HG03457 (cell line): ENCODE results near the gene CPLX1.

Source experiments
- ATAC-seq: cut with Tn5 transposase; IDR thresholded peaks from one replicate; pipeline ENCODE4 v1.9.1; 2021; ENCODE audit warnings: moderate number of reproducible peaks; ENCODE audit not compliant: unreplicated experiment

Gene CPLX1

DNA sequence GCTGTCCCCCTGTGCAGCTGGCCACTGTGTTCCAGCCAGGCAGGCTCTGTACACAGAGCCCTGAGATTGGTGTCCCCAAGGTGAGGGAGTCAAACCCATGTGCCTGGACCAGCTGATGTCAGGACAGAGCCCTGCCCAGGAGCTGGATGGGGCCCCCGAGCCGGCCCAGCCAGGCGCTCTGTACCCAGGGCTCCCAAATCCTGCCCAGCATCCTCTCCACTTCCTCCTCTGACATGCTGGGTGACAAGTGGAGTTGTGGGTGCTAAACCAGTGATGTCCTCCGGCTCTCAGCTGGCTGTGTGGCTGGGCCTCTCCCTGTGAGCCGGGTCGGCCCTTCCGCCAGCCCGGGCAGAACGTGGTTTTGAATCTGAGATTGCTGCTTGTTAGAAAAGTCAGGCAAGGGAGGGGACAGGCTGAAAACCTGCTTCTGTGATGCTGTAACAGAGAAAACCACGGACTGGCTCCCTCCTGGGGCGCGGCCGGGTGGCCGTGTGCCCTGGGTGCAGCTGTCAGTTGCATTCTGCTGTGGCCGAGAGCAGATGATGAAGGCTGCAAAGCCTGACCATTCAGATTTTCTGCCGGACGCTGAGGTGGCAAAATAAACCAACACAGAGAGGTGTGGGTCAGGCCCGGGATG, 7.9 kb upstream of the CPLX1 start:
- ATAC-seq, result no peak

DNA sequence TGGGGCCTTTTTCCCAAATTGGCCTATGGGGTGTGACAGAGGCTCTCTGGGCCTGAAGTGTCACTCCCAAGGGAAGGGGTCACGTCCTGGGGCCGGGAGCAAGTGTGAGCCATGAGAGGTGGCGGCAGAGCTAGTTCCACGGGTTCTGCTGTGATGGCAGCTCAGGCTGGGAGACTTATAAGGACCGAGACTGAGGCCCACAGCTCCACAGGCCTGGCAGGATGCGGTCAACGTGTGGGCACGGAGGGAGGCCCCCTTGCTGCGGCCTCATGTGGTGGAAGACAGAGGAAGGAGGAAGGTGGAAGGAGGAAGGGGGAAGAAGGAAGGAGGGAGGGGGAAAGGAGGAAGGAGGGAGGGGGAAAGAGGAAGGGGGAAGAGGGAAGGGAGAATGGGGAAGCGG, 7.2 kb upstream of the CPLX1 start:
- ATAC-seq, result no peak

DNA sequence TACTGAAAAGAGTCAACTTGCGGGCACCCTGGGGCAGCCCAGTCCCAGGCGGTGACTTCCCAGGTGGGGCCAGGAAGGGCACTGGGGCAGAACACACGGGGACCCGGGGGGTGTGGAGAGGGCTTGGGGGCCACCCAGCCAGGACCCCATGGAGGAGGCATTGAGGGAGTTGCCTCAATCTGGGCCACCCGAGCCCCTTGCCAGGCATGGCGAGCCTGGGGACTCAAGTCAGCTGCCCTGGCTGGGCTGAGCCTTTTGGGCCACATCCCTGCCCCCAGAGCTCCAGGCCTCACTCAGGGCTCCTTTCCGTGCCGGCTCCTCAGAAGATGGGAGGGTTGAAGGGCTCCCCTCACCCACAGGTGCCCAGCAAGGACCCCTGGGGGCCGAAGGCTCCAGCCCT, 6.6 kb upstream of the CPLX1 start:
- no peak for ATAC-seq

DNA sequence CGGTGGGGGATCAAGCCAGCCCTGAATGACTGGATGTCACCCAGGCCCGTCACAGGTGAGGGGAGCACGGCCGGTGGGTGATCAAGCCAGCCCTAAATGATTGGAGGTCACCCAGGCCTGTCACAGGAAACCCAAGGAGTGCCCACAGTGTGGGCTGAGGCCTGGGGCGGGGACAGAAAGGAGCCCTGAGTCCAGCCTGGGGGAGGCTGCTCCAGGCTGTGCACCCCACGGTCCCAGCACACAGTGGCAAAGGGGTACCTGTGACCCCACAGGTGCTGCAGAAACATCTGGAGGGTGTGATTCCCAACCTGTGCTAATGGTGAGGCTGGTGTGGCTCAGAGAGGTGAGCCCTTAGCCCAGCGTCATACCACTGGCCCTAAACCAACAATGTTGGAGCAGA, 6.2 kb upstream of the CPLX1 start:
- ATAC-seq, result no peak

DNA sequence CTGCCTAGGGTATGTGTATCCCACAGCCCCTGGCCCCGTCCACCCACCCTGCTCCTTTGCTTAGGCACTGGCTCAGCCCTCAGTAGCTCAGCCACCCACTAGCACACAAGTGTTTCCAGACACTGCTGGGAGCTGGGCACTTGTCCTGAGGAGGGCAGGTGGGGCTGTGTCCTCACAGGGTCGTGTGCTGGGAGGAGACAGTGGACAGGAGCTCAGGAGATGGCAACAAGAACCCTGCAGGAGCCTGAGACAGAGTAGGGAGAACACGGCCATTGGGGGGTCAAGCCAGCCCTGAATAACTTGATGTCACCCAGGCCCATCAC, 5.5 kb upstream of the CPLX1 start:
- no peak for ATAC-seq

DNA sequence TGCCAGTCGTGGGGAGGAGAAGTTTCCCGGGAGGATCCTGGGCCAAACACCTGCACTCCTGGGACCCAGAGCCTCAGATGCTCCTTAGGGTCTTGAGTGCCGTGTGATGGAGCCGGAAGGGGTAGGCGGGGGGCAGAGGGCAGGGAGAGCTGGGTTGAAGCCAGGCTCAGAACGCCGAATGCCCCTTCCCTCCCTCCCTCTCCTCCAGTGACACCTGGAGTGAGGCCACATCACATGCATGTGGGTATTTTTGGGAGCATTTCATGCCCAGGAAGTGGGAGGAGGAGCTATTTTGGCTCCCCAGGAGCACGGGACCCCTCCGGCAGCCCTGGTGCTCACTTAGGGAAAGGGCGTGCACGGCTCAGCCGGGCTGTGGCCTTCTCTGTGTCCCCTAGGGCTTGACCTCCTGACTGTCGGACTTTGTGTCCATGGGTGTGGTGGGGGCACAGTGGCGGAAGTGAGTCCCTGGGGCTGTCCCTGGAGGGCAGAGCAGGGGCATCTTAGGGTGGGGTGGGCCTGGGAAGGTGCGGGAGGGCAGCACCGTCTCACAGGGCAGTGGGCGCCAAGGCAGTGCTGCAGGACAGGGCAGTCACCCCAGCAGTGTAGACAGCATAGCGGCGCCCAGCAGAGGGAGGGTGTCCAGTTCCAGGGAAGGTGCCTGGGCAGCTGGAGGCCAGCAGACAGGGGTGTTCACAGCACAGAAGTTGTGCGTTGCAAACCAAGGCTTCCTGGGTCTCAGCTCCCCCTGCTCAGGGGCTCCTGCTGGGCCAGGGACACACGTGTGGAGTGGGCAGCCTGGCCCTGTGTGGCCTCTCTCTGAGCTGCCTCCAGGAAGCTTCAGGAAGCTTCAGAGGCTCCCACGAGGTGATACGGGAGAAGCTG, 4.9 kb upstream of the CPLX1 start:
- no peak for ATAC-seq

DNA sequence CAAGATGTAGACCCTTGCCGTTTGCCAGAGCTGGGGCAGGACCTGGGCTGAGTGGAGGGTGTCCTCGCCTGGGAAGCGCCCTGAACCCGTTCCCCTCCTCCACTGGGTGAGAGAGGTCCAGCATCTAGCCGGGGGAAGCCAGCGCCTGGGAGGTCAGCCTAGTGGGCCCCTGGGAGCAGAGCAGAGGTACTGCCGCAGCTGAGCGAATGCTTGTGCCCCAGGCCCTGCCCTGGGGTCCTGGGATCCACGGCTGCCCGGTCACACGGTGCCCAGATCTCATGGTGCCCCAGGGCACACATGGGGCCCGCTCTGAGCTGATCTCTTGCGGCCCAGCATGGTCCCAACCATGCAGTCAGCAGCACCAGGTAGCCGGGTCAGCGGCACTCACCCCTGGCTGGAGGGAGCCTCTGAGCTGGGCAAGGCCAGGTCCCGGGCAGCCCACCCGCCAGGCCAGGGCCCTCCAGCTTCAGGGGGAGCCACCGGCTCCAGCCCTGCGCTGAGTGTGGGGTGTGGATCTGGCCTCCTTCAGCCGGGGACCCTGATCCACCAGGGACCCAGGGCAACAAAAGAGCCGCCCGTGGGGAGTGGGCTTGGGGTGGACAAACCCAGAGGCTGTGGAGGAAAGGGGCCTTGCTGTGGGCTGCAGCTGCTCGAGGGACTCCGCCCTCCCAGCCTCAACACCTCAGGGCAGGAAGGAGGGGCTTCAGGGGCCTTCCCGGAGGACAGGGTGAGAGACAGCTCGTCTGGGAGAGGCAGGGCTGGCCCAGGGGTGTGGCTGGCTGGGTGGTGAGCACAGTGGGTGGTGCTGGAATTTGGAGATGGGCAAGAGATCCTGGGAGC, 4.1 kb upstream of the CPLX1 start:
- ATAC-seq, result no peak

DNA sequence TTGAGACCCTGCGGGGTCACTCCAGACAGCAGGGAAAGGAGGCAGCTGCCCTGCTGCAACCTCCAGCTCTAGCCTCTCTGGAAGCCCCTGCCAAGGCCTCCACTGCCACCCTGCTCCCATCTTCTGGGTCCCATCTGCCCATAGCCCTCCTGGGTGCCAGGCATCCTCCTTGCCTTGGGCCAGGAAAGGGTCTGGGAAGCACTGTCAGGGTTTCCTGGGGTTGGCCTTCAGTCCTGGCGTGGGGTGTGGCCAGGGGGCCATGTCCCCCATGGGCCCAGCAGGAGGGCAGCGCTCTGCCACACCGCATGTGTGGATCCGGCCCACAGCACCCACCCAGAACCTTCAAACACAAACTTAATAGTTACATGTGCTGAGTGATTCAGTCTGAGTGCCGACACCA, 3.4 kb upstream of the CPLX1 start:
- no peak for ATAC-seq

DNA sequence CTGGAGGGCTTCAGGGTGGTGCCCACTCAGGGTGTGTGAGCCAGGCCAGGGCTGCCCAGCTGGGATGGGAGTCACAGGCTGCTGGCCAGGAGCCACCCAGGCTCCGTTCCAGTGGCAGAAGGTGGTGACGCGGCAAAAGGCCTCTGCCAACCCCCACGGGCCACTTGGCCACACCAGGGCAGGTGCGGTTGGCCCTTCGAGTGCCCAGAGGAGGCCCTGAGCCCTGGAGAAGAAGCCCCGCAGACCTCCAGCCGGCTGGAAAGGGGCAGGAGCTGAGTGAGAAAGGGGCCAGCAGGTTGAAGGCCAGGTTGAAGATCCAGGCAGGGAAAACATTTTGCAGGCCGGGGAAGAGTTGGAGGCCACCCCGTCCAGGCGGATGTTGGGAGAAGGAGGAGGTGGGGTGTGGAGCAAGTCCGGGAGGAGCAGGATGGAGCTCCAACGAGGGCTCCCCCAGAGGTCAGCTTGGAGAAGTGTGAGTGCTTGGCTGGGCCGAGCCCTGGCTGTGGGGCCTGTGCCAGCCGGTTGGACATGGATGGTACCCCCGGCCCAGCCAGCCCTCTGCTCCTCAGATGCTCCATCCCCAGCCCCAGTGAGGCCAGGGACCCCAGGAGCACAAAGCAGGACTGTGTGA, 2.8 kb upstream of the CPLX1 start:
- ATAC-seq, result no peak

DNA sequence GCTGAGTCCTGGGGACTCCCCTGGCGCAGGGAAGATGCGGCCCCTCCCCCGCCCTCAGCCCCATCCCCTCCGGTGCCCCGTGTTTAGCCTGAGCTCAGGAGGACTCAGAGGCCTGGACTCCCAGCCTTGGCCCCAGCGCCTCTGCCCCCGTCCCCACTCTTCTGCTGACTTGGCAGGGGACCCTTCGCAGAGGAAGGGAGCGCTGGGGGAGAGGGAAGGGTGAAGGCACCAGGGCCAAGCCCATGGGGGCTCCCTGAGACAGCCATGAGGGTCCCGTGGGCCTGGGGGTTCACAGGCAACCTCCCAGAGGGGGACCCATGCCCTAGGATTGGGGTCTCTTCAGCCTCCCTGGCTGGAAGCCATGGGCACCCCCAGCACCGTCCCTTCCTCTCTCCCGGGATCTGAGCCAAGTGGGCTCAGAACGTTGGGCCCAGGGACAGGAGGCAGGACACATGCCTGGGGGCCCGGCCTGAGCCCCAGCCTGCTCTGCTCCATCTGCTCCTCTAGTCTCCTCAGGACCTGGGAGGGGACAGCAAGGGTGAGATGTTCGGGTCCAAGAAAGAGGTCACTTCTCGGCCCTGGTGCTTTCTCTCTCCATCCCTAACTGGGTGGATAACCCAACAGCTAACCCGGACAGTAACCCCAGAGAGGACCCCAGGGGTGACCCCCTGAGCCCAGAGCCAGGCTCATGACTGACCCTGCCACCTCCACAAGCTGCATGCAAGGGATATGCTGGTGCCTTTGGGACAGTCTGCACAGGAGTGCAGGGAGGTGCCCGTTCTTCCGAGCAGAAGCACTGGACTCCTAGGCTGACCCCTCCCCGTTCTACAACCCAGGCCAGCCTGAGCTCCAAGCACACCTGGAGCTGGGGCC, 1.5 kb upstream of the CPLX1 start:
- ATAC-seq, result no peak

DNA sequence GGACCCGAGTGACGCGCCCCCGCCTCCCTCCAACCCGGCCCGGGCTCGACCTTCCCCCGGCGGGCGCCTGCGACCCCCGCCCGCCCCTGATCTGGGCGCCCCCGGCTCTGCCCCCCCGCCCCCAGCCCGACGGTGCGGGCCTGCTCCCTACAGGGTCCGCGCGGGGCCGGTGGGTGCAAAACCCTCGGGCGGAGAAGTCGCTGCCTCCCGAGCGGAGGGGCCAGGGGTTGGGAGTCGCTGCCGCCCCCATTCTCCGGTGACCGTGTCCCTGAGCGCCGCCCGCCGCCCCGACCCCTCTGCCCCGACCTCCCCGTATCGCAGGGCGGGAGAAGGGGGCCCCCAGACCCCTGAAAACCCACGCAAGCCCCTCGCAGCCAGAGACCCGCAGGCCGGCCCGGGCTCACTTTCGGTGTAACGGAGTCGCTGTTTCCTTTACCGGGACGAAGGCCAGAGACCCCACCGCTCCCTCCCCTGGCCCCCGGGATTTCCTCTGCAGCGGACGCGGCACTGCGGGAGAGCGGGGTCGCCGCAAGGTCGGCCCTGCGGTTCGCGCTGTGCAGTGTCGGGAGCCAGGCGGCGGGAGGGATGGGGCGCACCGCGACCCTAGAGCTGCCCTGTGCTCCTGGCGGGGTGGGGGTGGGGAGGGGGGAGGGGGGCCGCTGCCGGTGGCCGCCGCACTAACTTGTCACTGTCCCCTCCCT, 729 bp upstream of the CPLX1 start:
- ATAC-seq, result no peak

DNA sequence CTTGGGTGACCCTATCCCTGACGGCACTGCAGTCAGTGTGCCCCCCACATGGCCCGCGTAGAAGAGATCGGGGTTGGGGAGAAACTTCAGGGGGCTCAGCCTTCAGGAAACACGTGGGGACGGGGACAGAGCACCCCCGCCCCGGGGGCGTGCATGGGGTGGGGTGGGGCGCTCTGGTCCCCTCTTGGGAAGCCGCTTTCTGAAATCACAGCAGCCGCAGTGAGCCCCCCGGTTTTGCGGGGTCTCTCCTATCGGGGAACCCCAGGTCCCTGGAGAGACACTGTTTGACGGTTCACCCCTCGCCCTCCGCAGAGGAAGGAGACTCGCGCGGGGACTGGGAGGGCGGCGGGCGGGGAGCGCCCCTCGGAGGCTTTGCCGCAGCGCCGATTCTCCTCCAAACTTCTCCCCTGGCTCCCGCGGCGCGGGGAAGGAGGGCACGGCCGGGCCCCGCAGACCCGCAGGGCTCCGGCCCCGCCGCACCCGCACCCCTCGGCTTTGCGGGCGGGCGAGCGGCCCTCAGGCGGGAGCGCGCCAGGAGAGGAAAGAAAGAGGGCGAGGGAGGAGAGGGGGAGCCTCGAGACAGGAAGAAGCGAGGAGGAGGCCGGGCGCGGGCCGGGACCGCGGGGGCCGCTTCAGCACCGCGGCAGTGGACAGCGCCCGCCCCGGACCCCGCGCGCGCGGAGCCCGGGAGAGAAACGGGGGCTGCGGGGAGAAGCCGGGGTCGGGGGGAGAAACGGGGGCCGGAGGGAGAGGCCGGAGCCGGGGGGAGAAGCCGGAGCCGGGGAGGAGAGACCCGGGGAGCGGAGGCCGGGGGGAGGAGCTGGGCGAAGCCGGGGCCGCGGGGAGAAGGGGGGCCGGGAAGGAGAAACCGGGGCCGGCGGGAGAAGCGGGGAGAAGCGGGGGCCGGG, 612 bp downstream of the CPLX1 start:
- no peak for ATAC-seq

DNA sequence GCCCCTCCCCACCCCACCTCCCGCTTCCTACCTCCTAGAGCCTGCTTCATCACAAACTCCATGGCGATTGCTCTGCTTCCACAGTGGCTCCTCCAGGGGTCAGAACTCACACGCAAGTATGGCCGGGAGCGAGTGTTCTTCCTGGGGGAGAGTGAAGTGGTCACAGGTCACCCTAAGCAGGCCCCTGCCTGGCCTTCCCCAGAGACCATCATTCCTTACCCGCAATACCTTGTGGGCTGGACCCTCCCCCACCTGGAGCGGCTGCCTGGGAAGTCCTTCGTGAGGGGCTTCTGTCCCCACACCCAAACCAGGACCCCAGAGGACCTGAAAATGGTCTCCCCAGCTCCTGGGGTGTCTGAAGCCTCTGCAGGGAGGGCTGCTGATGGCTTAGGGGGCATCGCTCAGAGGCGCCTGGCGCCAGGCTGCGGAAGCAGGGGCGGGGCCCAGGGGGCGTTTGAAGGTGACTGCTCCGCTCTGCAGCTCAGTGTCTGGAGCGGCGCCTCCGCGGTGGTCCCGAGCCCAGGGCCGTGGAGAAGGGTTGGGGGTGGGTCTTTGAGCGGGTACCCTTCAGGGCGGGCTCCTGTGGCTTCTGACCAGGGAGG, 1.4 kb downstream of the CPLX1 start:
- no peak for ATAC-seq

DNA sequence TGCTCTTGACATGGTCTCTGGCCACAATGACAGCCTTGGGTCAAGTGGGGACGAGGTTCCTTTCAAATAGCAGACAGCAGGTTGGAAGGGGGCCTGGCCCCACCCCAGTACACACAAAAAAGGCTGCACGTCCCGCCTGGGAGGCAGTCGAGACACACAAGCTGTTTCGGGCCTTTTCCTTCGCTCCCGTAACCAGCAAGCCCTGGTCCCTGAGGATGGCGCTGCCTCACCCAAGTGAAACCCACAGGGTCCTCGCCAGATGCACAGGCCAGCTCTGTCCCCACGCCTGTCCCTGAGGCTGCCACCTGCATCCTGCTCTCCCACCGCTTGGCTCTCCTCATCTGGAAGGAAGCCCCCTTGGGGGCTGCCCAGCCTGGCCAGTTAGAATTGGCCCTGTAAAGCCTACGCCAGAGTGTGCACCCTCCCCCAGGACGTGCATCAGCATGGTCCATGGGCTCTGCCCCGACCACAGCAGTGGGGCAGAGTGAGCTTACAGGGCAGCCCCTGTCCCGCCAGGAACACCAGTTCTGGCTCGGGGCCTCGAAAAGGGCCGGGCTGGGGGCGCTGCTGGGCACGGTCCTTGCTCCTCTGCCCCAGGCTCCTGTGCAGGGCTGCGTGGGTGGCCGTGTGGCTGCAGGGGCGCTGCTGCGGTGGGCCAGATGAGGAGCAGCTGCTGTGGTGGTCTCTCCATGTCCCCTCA, 2.0 kb downstream of the CPLX1 start:
- ATAC-seq, result no peak

DNA sequence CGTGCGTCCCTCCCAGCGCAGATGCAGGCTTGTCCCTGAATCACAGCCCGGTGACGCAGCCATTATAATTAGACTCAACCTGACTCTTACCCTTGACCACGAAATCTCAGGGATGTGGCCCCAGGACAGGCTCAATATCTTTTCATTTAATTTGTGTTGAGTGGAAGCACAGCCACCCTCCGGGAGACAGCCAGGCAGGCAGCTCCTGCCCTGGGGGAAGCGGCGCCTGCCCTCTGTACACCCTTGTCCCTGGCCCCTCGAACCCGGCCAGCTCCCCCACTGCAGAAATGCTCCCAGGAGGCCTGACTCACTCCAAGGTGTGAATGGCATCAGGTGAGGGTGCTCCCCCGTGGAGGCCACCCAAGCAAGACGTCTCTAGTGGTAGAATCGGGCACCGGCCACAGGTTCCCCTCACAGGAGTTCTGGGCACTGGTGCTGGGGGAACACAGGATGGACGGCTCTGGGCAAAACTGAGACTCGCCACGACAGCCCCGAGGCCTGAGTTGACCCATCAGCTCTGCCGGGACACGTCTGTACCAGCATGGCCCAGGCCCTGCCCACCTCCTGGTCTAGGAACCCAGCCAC, 2.7 kb downstream of the CPLX1 start:
- no peak for ATAC-seq

DNA sequence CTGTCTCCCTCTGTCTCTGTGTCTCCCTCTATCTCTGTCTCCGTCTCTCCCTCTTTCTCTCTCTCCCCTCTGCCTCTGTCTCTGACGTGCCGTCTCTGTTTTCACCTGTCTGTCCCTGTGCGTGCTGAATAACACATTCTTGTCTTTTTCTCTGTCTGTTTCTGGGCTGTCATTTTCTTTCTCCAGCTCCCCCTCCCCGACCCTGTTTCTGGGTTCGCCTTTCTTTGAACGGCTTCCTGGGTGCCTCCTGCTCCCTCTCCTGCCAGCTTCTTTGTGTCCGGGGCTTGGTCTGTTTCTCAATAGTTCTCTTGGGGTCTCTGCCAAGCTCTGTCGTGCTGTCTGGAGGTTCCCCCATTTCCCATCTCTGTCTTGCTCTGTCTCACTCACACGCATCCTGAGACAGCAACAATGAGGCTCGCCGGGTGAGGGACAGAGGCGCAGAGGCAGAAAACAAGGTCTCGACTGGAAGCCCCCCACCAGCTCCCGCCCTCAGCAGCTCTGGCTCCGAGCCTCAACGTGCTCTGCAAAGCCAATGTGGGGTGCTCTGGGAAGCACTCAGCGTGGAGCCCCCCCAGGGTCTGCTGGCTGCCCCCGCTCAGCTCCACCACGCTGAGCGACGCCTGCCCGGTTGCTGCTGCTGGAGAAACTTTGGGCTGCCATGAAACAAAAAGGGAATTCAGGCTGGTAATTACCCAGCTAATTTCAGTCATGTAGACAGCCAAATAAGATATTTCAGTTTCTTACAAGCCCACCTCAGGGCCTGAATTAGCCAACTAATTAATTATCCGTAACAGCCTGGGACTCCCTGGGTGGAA, 3.4 kb downstream of the CPLX1 start:
- no peak for ATAC-seq

DNA sequence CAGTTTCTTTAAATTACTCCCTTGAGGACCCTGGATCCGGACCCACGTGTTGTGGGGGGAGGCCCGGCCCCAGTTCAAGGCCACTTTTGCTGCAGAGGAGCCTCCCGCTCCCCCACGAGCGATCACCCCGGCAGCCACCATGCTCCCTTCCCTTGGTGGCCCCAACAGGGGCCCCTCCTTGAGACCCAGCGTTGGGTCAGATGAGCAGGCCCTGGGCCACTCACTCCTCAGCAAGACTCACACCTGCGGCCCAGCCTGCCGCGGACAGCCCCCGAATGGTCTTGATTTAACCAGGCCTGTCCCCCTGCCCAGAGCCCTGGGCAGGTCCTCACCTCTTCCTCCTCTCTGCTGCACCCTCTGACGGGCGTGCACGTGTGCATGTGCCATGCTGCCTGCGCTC, 4.3 kb downstream of the CPLX1 start:
- ATAC-seq, result no peak
